Stimulated activated CD8-positive, alpha-beta memory T cell treated with anti-CD3 and anti-CD28 coated beads, Interleukin-2, amount 100 ng/mL, for 48 hours (primary cell): Measurements from ENCODE around the gene NOS1.
"Not testable (repeated sequence)": the region's sequence is repeated elsewhere in the genome, so short reads cannot be mapped to it uniquely, and the experiment has no call there.

Experiments used
- DNase-seq, 2 donors: peaks; one replicate each; pipeline ENCODE4 v3.0.0-alpha.2; 2020; ENCODE audit warnings: low read depth in 2 of 2

The NOS1 gene

GRCh38 chr12:117272690-117273089 lies 88.7 kb downstream of the NOS1 start:
- DNase-seq = no peak

GRCh38 chr12:117262749-117263148 lies 98.7 kb downstream of the NOS1 start:
- no peak for DNase-seq

GRCh38 chr12:117261247-117261646 lies 100.2 kb downstream of the NOS1 start:
- no peak for DNase-seq

GRCh38 chr12:117255386-117255785 lies 106.0 kb downstream of the NOS1 start:
- no peak for DNase-seq

GRCh38 chr12:117243488-117243887 lies 117.9 kb downstream of the NOS1 start:
- DNase-seq = no peak

GRCh38 chr12:117241697-117242096 lies 119.7 kb downstream of the NOS1 start:
- DNase-seq = no peak

GRCh38 chr12:117240081-117240755 lies 121.2 kb downstream of the NOS1 start:
- DNase-seq = no peak

GRCh38 chr12:117236456-117237001 lies 124.9 kb downstream of the NOS1 start:
- peak; percentile 77 to 80 for DNase-seq

GRCh38 chr12:117235261-117235660 lies 126.2 kb downstream of the NOS1 start:
- no peak for DNase-seq

- DNase-seq = no peak
Measured at GRCh38 chr12:117234441-117234840, 127.0 kb downstream of the NOS1 start.

GRCh38 chr12:117231750-117232149 lies 129.7 kb downstream of the NOS1 start:
- no peak for DNase-seq

GRCh38 chr12:117228239-117228638 lies 133.2 kb downstream of the NOS1 start:
- DNase-seq = no peak

GRCh38 chr12:117227000-117227653 lies 134.3 kb downstream of the NOS1 start:
- DNase-seq = no peak

- no peak for DNase-seq
Measured at GRCh38 chr12:117226505-117226904, 134.9 kb downstream of the NOS1 start.

- no peak for DNase-seq
Measured at GRCh38 chr12:117225179-117225578, 136.2 kb downstream of the NOS1 start.

GRCh38 chr12:117220947-117221346 lies 140.5 kb downstream of the NOS1 start:
- not testable (repeated sequence) for DNase-seq

- DNase-seq = no peak
Measured at GRCh38 chr12:117218149-117218548, 143.3 kb downstream of the NOS1 start.

GRCh38 chr12:117216686-117217085 lies 144.7 kb downstream of the NOS1 start:
- DNase-seq = no peak

GRCh38 chr12:117214797-117215196 lies 146.6 kb downstream of the NOS1 start:
- DNase-seq = no peak

GRCh38 chr12:117213295-117213808 lies 148.1 kb downstream of the NOS1 start:
- DNase-seq = no peak

- peak; percentile 34 to 51 for DNase-seq
Measured at GRCh38 chr12:117212563-117213190, 148.7 kb downstream of the NOS1 start.

- no peak for DNase-seq
Measured at GRCh38 chr12:117210266-117210918, 151.0 kb downstream of the NOS1 start.
